H9 (cell line): Measurements from ENCODE around the gene C20orf96. TPM values are rescaled to one million over a fixed set of nuclear protein-coding genes. Genes with fewer than 3 reads are reported as not detected.
A peak's percentile ranks its signal among the peaks of the same experiment; 100 is the strongest.

Experiments used
- DNase-seq: peaks from one replicate; pipeline ENCODE4 v3.0.0-alpha.2; 2017
- H2AFZ ChIP-seq: one replicate; pipeline ENCODE4 v1.6.1; 2013; ENCODE audit warnings: mild to moderate bottlenecking, low read length, control low read depth, moderate library complexity
- H2AK5ac ChIP-seq: 2 replicates; pipeline ENCODE4 v1.6.1; 2013; ENCODE audit warnings: low read length, control low read depth, mixed read lengths; ENCODE audit not compliant: insufficient read length
- H2BK120ac ChIP-seq: one replicate; pipeline ENCODE4 v1.6.1; 2013; ENCODE audit warnings: low read depth, mild to moderate bottlenecking, low read length, control low read depth, inconsistent platforms; ENCODE audit not compliant: poor library complexity, severe bottlenecking
- H2BK12ac ChIP-seq: 2 replicates; pipeline ENCODE4 v1.6.1; 2013; ENCODE audit warnings: low read length, control low read depth, mixed read lengths, low read depth; ENCODE audit not compliant: insufficient read length
- H2BK15ac ChIP-seq: 2 replicates; pipeline ENCODE4 v1.6.1; 2013; ENCODE audit warnings: low read depth, low read length, control low read depth
- H2BK20ac ChIP-seq: one replicate; pipeline ENCODE4 v1.6.1; 2013; ENCODE audit warnings: low read depth, mild to moderate bottlenecking, low read length, control low read depth, inconsistent platforms; ENCODE audit not compliant: poor library complexity, severe bottlenecking
- H2BK5ac ChIP-seq: 2 replicates; pipeline ENCODE4 v1.6.1; 2013; ENCODE audit warnings: low read length, control low read depth, mixed read lengths; ENCODE audit not compliant: insufficient read length
- H3K14ac ChIP-seq: 2 replicates; pipeline ENCODE4 v1.6.1; 2013; ENCODE audit warnings: low read length, control low read depth; ENCODE audit not compliant: insufficient read depth
- H3K18ac ChIP-seq: 2 replicates; pipeline ENCODE4 v1.6.1; 2013; ENCODE audit warnings: low read depth, mild to moderate bottlenecking, mixed read lengths, low read length, control low read depth; ENCODE audit not compliant: insufficient read length
- H3K23ac ChIP-seq: 2 replicates; pipeline ENCODE4 v1.6.1; 2013; ENCODE audit warnings: low read length, control low read depth, mixed read lengths, low read depth; ENCODE audit not compliant: insufficient read length
- H3K23me2 ChIP-seq: 2 replicates; pipeline ENCODE4 v1.6.1; 2013; ENCODE audit warnings: low read depth, mild to moderate bottlenecking, mixed read lengths, low read length, control low read depth; ENCODE audit not compliant: insufficient read length, poor library complexity, severe bottlenecking
- H3K27ac ChIP-seq: 2 replicates; pipeline ENCODE4 v1.5.1; 2013; ENCODE audit warnings: low read length, control low read depth, mixed read lengths, low read depth; ENCODE audit not compliant: insufficient read length
- H3K27me3 ChIP-seq: 2 replicates; pipeline ENCODE4 v1.6.1; 2013; ENCODE audit warnings: low read length, control low read depth, inconsistent platforms; ENCODE audit not compliant: insufficient read depth
- H3K4ac ChIP-seq: 2 replicates; pipeline ENCODE4 v1.6.1; 2013; ENCODE audit warnings: low read depth, mild to moderate bottlenecking, control low read depth, inconsistent platforms, low read length, moderate library complexity
- H3K4me1 ChIP-seq: 2 replicates; pipeline ENCODE4 v1.6.1; 2013; ENCODE audit warnings: low read length, control low read depth, inconsistent platforms; ENCODE audit not compliant: insufficient read depth
- H3K4me2 ChIP-seq: 2 replicates; pipeline ENCODE4 v1.6.1; 2013; ENCODE audit warnings: low read length, control low read depth, mixed read lengths; ENCODE audit not compliant: insufficient read length, insufficient read depth
- H3K56ac ChIP-seq: 2 replicates; pipeline ENCODE4 v1.6.1; 2013; ENCODE audit warnings: low read depth, mild to moderate bottlenecking, mixed read lengths, low read length, control low read depth; ENCODE audit not compliant: insufficient read length
- H3K79me1 ChIP-seq: 2 replicates; pipeline ENCODE4 v1.6.1; 2013; ENCODE audit warnings: low read depth, mild to moderate bottlenecking, moderate library complexity, low read length, control low read depth, inconsistent platforms; ENCODE audit not compliant: insufficient read depth, poor library complexity, severe bottlenecking
- H3K79me2 ChIP-seq: 2 replicates; pipeline ENCODE4 v1.6.1; 2013; ENCODE audit warnings: low read length, control low read depth, inconsistent platforms; ENCODE audit not compliant: insufficient read depth
- H3K9ac ChIP-seq: 2 replicates; pipeline ENCODE4 v1.6.1; 2013; ENCODE audit warnings: low read length, control low read depth, mixed read lengths; ENCODE audit not compliant: insufficient read length; ENCODE audit errors: extremely low read depth
- H3K9me3 ChIP-seq: one replicate; pipeline ENCODE4 v1.6.1; 2013; ENCODE audit warnings: low read depth, low read length, inconsistent platforms; ENCODE audit not compliant: control insufficient read depth
- H3T11ph ChIP-seq: one replicate; pipeline ENCODE4 v1.6.1; 2013; ENCODE audit warnings: mild to moderate bottlenecking, low read length, control low read depth, inconsistent platforms
- H4K20me1 ChIP-seq: one replicate; pipeline ENCODE4 v1.6.1; 2013; ENCODE audit not compliant: control insufficient read depth, insufficient read length, insufficient read depth
- H4K5ac ChIP-seq: 2 replicates; pipeline ENCODE4 v1.6.1; 2013; ENCODE audit warnings: low read depth, mild to moderate bottlenecking, mixed read lengths, low read length, control low read depth; ENCODE audit not compliant: insufficient read length
- H4K8ac ChIP-seq: replicated peaks from 2 replicates; pipeline ENCODE4 v1.6.1; 2013; ENCODE audit warnings: low read length, control low read depth, mixed read lengths, low read depth; ENCODE audit not compliant: insufficient read length
- H4K91ac ChIP-seq: 2 replicates; pipeline ENCODE4 v1.6.1; 2013; ENCODE audit warnings: low read depth, mild to moderate bottlenecking, moderate library complexity, mixed read lengths, low read length, control low read depth; ENCODE audit not compliant: insufficient read length
- H3K27ac Mint-ChIP-seq, 3 experiments: 2 replicates in 2 of 3; 3 replicates in 1 of 3; pipeline ENCODE4 v1.8.0; 2020 to 2021; ENCODE audit warnings: mixed read lengths in 3 of 3, mild to moderate bottlenecking in 1 of 3, moderate library complexity in 1 of 3
- H3K27me3 Mint-ChIP-seq: 2 replicates; pipeline ENCODE4 v1.8.0; 2021; ENCODE audit warnings: low read depth, mild to moderate bottlenecking, moderate library complexity, mixed read lengths
- H3K36me3 Mint-ChIP-seq, 3 experiments: 2 replicates in 2 of 3; 3 replicates in 1 of 3; pipeline ENCODE4 v1.8.0; 2020 to 2021; ENCODE audit warnings: low read depth in 3 of 3, mixed read lengths in 3 of 3; ENCODE audit not compliant: insufficient read depth in 1 of 3
- H3K4me1 Mint-ChIP-seq, 2 experiments: 2 replicates each; pipeline ENCODE4 v1.8.0; 2020; ENCODE audit warnings: mixed read lengths in 2 of 2
- H3K4me3 Mint-ChIP-seq, 2 experiments: 2 replicates in 1 of 2; 3 replicates in 1 of 2; pipeline ENCODE4 v1.8.0; 2020 to 2021; ENCODE audit warnings: mild to moderate bottlenecking in 2 of 2, mixed read lengths in 2 of 2, moderate library complexity in 1 of 2
- H3K9me3 Mint-ChIP-seq, 2 experiments: 2 replicates in 1 of 2; 3 replicates in 1 of 2; pipeline ENCODE4 v1.8.0; 2020; ENCODE audit warnings: mild to moderate bottlenecking in 2 of 2, mixed read lengths in 2 of 2, moderate library complexity in 1 of 2
- WGBS: extraction: QIAGEN DNeasy Blood & Tissue Kit; methylation state at CpG from one replicate; pipeline ENCODE4 v1.1.7; 2013; ENCODE audit warnings: missing lambda C conversion rate, low lambda C conversion rate, mixed read lengths; ENCODE audit not compliant: insufficient read length; ENCODE audit errors: extremely low coverage; 5-methylcytosine and 5-hydroxymethylcytosine counted together
- total RNA-seq: library from RNA; stranded (reverse); gene quantifications from 2 replicates; pipeline ENCODE4 v1.2.1, GENCODE V29; 2021
- TF ChIP-seq, protein P1 (sequence below): fragments of 200-600 bp; sonication (generic); conservative IDR thresholded peaks from 3 replicates; pipeline ENCODE4 v1.8.0; 2021; ENCODE audit warnings: antibody characterized with exemption, mild to moderate bottlenecking

C20orf96 gene
- total RNA-seq, 1 experiment from 2014 or later = 14.5 TPM

DNA sequence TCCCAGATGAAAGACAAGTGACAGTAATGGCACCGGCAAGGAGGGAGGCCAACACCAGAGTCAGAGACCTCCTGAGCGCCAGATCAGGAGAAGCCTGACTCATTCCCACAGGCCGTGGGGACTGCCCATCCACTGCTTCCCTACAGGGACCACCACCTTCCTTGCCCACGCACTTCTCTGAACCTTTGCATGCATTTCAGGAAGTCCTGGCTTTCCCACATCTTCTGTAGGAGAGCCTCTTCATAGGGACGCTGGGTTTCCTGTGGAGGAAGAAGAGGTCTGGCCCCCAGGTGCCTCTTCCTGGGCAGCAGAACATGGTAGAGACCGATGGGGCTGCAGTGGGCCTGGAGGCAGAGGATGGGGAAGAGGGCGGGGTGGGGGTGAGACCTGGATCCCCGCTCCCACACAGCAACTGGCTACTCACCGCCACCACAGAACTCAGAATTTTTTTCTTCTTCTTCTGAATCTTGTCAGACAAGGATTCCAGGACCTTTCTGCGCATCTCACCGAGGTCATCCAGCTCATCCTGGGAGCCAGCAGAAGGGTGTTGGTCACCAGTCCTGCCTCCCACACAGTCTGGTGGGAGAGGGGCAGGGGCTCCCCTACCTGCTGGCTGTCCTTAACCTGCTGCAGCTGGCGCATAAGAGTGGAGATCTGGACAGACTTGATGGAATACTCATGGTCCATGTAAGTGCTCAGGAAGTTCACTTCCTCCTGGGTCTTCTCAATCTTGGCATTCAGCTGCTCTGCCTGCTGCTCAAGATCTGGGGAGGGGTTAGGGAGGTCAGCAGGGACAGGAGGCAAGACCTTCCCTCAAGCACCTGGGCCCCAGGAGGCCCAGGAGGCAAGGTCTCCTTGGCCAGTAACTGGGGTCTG lies 13.7 kb downstream of the C20orf96 start:
- Histone ChIP-seq H3K4ac (no peak overlapping the region), H3K4me1 (0 out of 2 replicates have a peak, but pooled peaks cover 4% of the 10 kb centered on the region), H3K14ac (no peak overlapping the region), H3K4me2 (no peak overlapping the region), H2BK12ac (no peak overlapping the region), H2BK120ac (no peak overlapping the region), H2AK5ac (no peak overlapping the region), H3T11ph (no peak overlapping the region), H2AFZ (no peak overlapping the region), H3K9me3 (no peaks in the 10 kb centered on the region), H2BK5ac (no peak overlapping the region), H2BK15ac (no peak overlapping the region), H4K8ac (no peak overlapping the region), H2BK20ac (no peak overlapping the region), H3K23ac (no peak overlapping the region), H3K27ac (no peak overlapping the region), H3K79me2 (no peaks in the 10 kb centered on the region), H3K9ac (no peak overlapping the region), H4K91ac (no peak overlapping the region), H3K23me2 (no peaks in the 10 kb centered on the region), H3K27me3 (no peaks in the 10 kb centered on the region), H3K56ac (no peak overlapping the region), H4K5ac (no peak overlapping the region), H3K18ac (no peak overlapping the region), H4K20me1 (no peaks in the 10 kb centered on the region), H3K79me1 (no peaks in the 10 kb centered on the region)
- Mint-ChIP-seq H3K27me3 (no peaks in the 10 kb centered on the region; the same call in 1 of the 2 replicates), H3K9me3 (peaks cover 2 to 6% of the 10 kb centered on the region in 2 experiments; a peak in 3 of 5 replicates), H3K36me3 (peaks cover 38 to 57% (median 39%) of the 10 kb centered on the region in 3 experiments), H3K27ac (no peak overlapping the region), H3K4me3 (no peak overlapping the region), H3K4me1 (peaks cover 5 to 7% of the 10 kb centered on the region in 2 experiments)
- peak; percentile 13 for DNase-seq
- WGBS = no CpG with 5 or more reads among the region's 12 CpGs
- TF ChIP-seq, protein P1, sequence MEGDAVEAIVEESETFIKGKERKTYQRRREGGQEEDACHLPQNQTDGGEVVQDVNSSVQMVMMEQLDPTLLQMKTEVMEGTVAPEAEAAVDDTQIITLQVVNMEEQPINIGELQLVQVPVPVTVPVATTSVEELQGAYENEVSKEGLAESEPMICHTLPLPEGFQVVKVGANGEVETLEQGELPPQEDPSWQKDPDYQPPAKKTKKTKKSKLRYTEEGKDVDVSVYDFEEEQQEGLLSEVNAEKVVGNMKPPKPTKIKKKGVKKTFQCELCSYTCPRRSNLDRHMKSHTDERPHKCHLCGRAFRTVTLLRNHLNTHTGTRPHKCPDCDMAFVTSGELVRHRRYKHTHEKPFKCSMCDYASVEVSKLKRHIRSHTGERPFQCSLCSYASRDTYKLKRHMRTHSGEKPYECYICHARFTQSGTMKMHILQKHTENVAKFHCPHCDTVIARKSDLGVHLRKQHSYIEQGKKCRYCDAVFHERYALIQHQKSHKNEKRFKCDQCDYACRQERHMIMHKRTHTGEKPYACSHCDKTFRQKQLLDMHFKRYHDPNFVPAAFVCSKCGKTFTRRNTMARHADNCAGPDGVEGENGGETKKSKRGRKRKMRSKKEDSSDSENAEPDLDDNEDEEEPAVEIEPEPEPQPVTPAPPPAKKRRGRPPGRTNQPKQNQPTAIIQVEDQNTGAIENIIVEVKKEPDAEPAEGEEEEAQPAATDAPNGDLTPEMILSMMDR = no peak
